GM19467 (cell line): ENCODE measurements around the gene PCDH10.

Experiments used
- ATAC-seq: cut with Tn5 transposase; IDR thresholded peaks from one replicate; pipeline ENCODE4 v1.9.1; 2021; ENCODE audit warnings: mild to moderate bottlenecking, moderate library complexity; ENCODE audit not compliant: unreplicated experiment

PCDH10 gene

GRCh38 chr4:133149364-133149695 is 236 bp downstream of the PCDH10 start:
- no peak for ATAC-seq

- ATAC-seq, result no peak
Measured at GRCh38 chr4:133149932-133150471, 908 bp downstream of the PCDH10 start.

GRCh38 chr4:133150486-133151340 is 1.6 kb downstream of the PCDH10 start:
- ATAC-seq, result no peak

- no peak for ATAC-seq
Measured at GRCh38 chr4:133151341-133151690, 2.2 kb downstream of the PCDH10 start.

- ATAC-seq, result no peak
Measured at GRCh38 chr4:133151691-133152329, 2.7 kb downstream of the PCDH10 start.

GRCh38 chr4:133152330-133152821 is 3.3 kb downstream of the PCDH10 start:
- ATAC-seq, result no peak

- ATAC-seq, result no peak
Measured at GRCh38 chr4:133152831-133153481, 3.9 kb downstream of the PCDH10 start.

- ATAC-seq, result no peak
Measured at GRCh38 chr4:133154725-133155124, 5.6 kb downstream of the PCDH10 start.

- ATAC-seq, result no peak
Measured at GRCh38 chr4:133156096-133156495, 7.0 kb downstream of the PCDH10 start.

- no peak for ATAC-seq
Measured at GRCh38 chr4:133156556-133156955, 7.5 kb downstream of the PCDH10 start.

GRCh38 chr4:133157460-133158160 is 8.5 kb downstream of the PCDH10 start:
- no peak for ATAC-seq

GRCh38 chr4:133160853-133161252 is 11.8 kb downstream of the PCDH10 start:
- no peak for ATAC-seq

- no peak for ATAC-seq
Measured at GRCh38 chr4:133161570-133162295, 12.6 kb downstream of the PCDH10 start.

- no peak for ATAC-seq
Measured at GRCh38 chr4:133162941-133163340, 13.8 kb downstream of the PCDH10 start.

GRCh38 chr4:133178956-133179355 is 29.9 kb downstream of the PCDH10 start:
- no peak for ATAC-seq

- ATAC-seq, result no peak
Measured at GRCh38 chr4:133186210-133186609, 37.1 kb downstream of the PCDH10 start.

- no peak for ATAC-seq
Measured at GRCh38 chr4:133186845-133187244, 37.8 kb downstream of the PCDH10 start.

- ATAC-seq, result no peak
Measured at GRCh38 chr4:133188433-133189146, 39.5 kb downstream of the PCDH10 start.

- ATAC-seq, result no peak
Measured at GRCh38 chr4:133189147-133189517, 40.0 kb downstream of the PCDH10 start.

GRCh38 chr4:133190098-133190497 is 41.0 kb downstream of the PCDH10 start:
- ATAC-seq, result no peak
